ENCODE data around the gene PRICKLE2. TPM values are rescaled to one million over a fixed set of nuclear protein-coding genes. Genes with fewer than 3 reads are reported as not detected.

Gene PRICKLE2
- total RNA-seq, 1 donor from 2014 or later: 4.1 TPM

DNA sequence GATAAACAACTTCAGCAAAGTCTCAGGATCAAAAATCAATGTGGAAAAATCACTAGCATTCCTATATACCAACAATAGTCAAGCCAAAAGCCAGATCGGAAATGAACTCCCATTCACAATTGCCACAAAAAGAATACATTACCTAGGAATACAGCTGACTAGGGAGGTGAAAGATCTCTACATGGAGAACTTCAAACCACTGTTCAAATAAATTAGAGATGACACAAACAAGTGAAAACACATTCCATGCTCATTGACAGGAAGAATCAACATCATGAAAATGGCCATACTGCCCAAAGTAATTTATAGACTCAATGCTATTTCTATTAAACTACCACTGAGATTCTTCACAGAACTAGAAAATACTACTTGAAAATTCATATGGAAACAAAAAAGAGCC, 107.8 kb downstream of the PRICKLE2 start:
- intact Hi-C loops (cut with micrococcal nuclease): no loop called here
- ATAC-seq (no peak), DNase-seq (no peak)

GRCh38 chr3:64114651-64115050, 110.6 kb downstream of the PRICKLE2 start:
- intact Hi-C loops (cut with micrococcal nuclease): no loop called here
- ATAC-seq: no peak

GRCh38 chr3:64111872-64112271, 113.4 kb downstream of the PRICKLE2 start:
- no peak for DNase-seq
- ATAC-seq: no peak
- intact Hi-C loops (cut with micrococcal nuclease): no loop called here

More at GRCh38 chr3:64114651-64115050, 110.6 kb downstream of the PRICKLE2 start:
- no peak for DNase-seq

- no peak for ATAC-seq
- no peak for DNase-seq
- intact Hi-C loops (cut with micrococcal nuclease): no loop called here
These were observed 114.2 kb downstream of the PRICKLE2 start for GRCh38 chr3:64111083-64111482.

DNA sequence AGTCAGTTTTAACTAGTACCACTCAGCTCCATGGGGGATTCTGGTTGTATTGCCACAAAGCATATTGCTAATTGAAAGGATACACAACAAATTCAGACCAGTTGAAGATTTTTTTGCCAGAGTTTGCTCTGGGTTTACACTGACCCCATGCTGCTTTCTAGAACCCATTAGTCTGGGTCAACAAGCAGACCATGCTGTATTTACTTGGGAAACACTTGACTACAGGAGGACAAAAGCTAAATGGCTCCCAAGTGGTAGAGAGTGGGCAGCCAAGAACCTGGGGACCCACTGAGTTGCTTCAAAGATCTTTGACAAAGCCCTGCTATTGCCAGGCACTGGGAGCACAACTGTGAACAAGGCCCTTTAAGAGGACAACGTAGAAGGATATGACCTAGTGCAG, 115.2 kb downstream of the PRICKLE2 start:
- intact Hi-C loops (cut with micrococcal nuclease): no loop called here
- DNase-seq (no peak), ATAC-seq (no peak)

DNA sequence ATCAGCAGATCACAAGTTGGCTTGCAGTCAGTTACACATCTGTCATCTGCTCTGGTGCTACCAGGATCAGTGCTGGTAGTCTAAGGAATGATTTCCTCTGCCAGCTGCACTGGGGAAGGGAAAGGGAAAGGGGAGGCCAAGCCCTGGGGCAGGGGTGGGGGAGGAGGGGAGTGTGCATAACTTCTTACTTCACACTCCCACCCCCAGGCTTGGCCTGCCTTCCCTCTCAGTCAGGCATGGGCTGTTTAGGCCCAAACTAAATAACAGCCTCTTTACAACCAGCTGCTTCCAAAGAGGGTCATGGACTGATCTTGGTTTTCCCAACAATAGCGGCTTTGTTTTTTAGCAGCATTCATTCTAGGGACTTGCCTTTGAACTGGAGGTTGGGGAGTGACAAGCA, 115.8 kb downstream of the PRICKLE2 start:
- intact Hi-C loops (cut with micrococcal nuclease): no loop called here
- DNase-seq (no peak), ATAC-seq (peak; percentile 47)

GRCh38 chr3:64108784-64109317, 116.4 kb downstream of the PRICKLE2 start:
- ATAC-seq (no peak), DNase-seq (no peak)
- intact Hi-C loops (cut with micrococcal nuclease): no loop called here

DNA sequence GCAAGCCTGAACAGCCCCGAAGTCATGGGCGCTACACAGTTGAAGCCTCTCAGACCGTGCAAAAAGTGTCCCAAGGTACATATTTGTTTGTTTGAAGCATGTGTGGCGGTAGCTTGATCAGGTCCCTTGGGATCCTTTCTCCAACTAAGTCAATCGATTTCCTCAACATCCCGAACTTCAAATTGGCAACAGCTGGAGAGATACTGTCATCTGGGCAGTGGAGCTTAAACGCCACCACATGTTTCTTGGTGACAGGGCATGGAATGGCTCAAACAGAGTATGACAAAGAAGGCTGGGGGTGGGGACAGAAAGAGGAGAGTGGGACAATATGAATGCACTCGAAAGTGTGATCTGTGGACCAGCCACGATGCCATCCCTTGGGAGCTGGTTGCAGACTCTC, 117.0 kb downstream of the PRICKLE2 start:
- ATAC-seq (no peak), DNase-seq (no peak)
- intact Hi-C loops (cut with micrococcal nuclease): no loop called here

DNA sequence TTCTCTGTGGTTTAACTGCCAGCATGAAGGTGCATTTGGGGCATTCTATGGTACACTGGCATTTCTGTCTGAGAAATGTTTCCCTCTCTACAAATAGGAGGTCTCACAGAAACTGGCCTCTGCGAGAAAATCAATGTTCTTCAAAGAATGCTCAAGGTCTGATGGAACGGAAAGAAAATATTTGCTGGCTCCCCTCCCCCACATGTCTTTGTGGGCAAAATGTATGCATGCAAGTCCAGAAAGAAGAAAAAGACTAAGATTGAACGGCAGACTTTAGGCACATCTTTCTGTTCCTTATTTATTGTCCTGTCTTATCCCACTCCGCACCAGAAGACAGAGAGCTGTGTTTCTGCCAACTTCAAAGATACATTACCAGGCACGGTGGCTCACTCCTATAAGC, 118.1 kb downstream of the PRICKLE2 start:
- ATAC-seq (no peak), DNase-seq (no peak)
- intact Hi-C loops (cut with micrococcal nuclease): no loop called here

- ATAC-seq (no peak), DNase-seq (no peak)
- intact Hi-C loops (cut with micrococcal nuclease): no loop called here
These were observed 119.5 kb downstream of the PRICKLE2 start for GRCh38 chr3:64105816-64106215.

DNA sequence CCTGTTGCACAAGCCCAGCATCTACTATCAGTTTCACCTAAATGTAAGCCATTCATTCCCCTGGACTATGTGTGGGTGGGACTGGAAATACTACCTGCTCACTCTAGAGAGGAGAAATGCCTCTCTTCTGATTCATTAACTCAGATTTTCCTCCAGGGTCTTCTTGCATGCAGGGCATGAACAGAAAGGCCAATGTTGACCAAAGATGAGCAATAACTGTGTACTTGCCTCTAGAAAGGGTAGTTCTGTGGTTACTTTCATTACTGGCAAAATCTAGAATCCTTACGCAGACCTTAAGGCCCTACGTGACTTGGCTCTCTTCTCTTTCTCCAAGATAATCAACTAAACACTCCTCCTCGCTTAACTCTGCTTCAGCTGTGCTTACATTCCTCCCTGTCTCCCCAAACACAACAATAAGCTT, 120.6 kb downstream of the PRICKLE2 start:
- intact Hi-C loops (cut with micrococcal nuclease): no loop called here
- no peak for ATAC-seq
- no peak for DNase-seq

GRCh38 chr3:64104006-64104405, 121.3 kb downstream of the PRICKLE2 start:
- no peak for ATAC-seq
- intact Hi-C loops (cut with micrococcal nuclease): no loop called here
- no peak for DNase-seq

GRCh38 chr3:64103131-64103530, 122.1 kb downstream of the PRICKLE2 start:
- ATAC-seq (no peak), DNase-seq (no peak)
- intact Hi-C loops (cut with micrococcal nuclease): no loop called here

DNA sequence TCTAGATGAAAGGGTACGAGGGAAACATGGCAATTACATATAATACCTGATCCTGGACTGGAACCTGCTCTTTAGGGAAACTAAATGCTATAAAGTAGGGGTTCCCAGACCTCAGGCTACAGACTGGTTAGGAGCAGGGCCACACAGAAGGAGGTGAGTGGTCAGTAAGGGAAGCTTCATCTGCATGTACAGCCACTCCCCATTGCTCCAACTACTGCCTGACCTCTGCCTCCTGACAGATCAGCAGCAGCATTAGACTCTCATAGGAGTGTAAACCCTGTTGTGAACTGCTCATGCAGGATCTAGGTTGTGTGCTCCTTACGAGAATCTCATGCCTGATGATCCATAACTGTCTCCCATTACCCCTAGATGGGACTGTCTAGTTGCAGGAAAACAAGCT, 123.1 kb downstream of the PRICKLE2 start:
- no peak for ATAC-seq
- DNase-seq: no peak
- intact Hi-C loops (cut with micrococcal nuclease): no loop called here

- DNase-seq (no peak), ATAC-seq (no peak)
- intact Hi-C loops (cut with micrococcal nuclease): no loop called here
These were observed 126.0 kb downstream of the PRICKLE2 start for GRCh38 chr3:64099316-64099715.

GRCh38 chr3:64098670-64099069, 126.6 kb downstream of the PRICKLE2 start:
- intact Hi-C loops (cut with micrococcal nuclease): no loop called here
- DNase-seq: no peak
- ATAC-seq: no peak

- ATAC-seq (no peak), DNase-seq (no peak)
- intact Hi-C loops (cut with micrococcal nuclease): no loop called here
These were observed 127.3 kb downstream of the PRICKLE2 start for GRCh38 chr3:64097920-64098319.

- intact Hi-C loops (cut with micrococcal nuclease): no loop called here
- DNase-seq (no peak), ATAC-seq (no peak)
These were observed 129.5 kb downstream of the PRICKLE2 start for GRCh38 chr3:64095802-64096201.

GRCh38 chr3:64094713-64095079, 130.6 kb downstream of the PRICKLE2 start:
- DNase-seq (no peak), ATAC-seq (no peak)
- intact Hi-C loops (cut with micrococcal nuclease): no loop called here

GRCh38 chr3:64093825-64094712, 131.2 kb downstream of the PRICKLE2 start:
- intact Hi-C loops (cut with micrococcal nuclease): no loop called here
- no peak for ATAC-seq

GRCh38 chr3:64093211-64093610, 132.1 kb downstream of the PRICKLE2 start:
- DNase-seq (no peak), ATAC-seq (no peak)
- intact Hi-C loops (cut with micrococcal nuclease): no loop called here

More at GRCh38 chr3:64093825-64094712, 131.2 kb downstream of the PRICKLE2 start:
- DNase-seq: no peak

All from left ventricle myocardium superior (tissue), 1 donor.